ENCODE measurements around the gene PNPLA1. TPM values are rescaled to one million over a fixed set of nuclear protein-coding genes. Genes with fewer than 3 reads are reported as not detected.

PNPLA1 gene
- total RNA-seq, 1 experiment from 2014 or later: 0.10 TPM

- CTCF ChIA-PET: interaction anchor here (1.0 to 1.1 kb wide), 2 partner anchors 8 to 31 kb away, joined by 4 to 5 read pairs; no protein-coding TSS in a partner anchor
These were observed 63.5 kb downstream of the PNPLA1 start for GRCh38 chr6:36333171-36333895.

More at GRCh38 chr6:36333171-36333895, 63.5 kb downstream of the PNPLA1 start:
- Histone ChIP-seq H3K9me3 (ENCODE audit: control insufficient read depth in 1 of 2, insufficient read depth in 1 of 2, low read depth in 1 of 2, low read length in 2 of 2) (no peaks in the 10 kb centered on the region), H3K9me2 (ENCODE audit: insufficient read depth) (no peaks in the 10 kb centered on the region), H3K79me2 (ENCODE audit: insufficient read depth, low read length) (no peaks in the 10 kb centered on the region), H3K27me3 (ENCODE audit: insufficient read depth, low read length) (0 out of 2 replicates have a peak, but pooled peaks cover 6% of the 10 kb centered on the region), H3K27ac (ENCODE audit: low read depth, low read length) (no peak overlapping the region), H4K20me1 (ENCODE audit: insufficient read depth) (no peaks in the 10 kb centered on the region), H2AFZ (ENCODE audit: low read depth, low read length, poor library complexity, severe bottlenecking) (no peak overlapping the region), H3K36me3 (ENCODE audit: control insufficient read depth in 1 of 2, insufficient read depth in 2 of 2, low read length in 2 of 2) (no peaks in the 10 kb centered on the region), H3K4me3 (replicated peaks in 1 of 2; ENCODE audit: low read depth in 1 of 2, low read length in 2 of 2) (no peak overlapping the region), H3K9ac (ENCODE audit: low read length) (no peak overlapping the region), H3K4me1 (ENCODE audit: control insufficient read depth in 1 of 2, insufficient read depth in 2 of 2, low read length in 2 of 2) (no peaks in the 10 kb centered on the region), H3K4me2 (ENCODE audit: low read length) (no peak overlapping the region)
- intact Hi-C loops (cut with micrococcal nuclease): no loop called here
- ATAC-seq (no peak), DNase-seq (ENCODE audit: low read depth, low spot score) (no peak)
- POLR2A ChIA-PET: no interaction called here
- no TSS peak for BruUV-seq (replicated peaks)
- RAD21 ChIA-PET (ENCODE audit: low non-redundant PET in 1 of 2, low total read pairs in 2 of 2, uncharacterized antibody in 2 of 2, unreplicated experiment in 2 of 2): no interaction called here
- TF ChIP-seq SP1 (IDR thresholded peaks at IDR 0.05; ENCODE audit: low read depth) (no peak), FOSL1 (IDR thresholded peaks at IDR 0.05; ENCODE audit: low read depth) (no peak), REST (IDR thresholded peaks at IDR 0.05; ENCODE audit: low read depth) (no peak), ZNF274 (IDR thresholded peaks at IDR 0.05; ENCODE audit: low read depth, low read length) (no peak), SRF (IDR thresholded peaks at IDR 0.05; ENCODE audit: low read depth) (no peak), POLR2AphosphoS5 (IDR thresholded peaks at IDR 0.05; ENCODE audit: low read depth, low read length) (no peak), POLR2A (IDR thresholded peaks at IDR 0.05; ENCODE audit: borderline replicate concordance, extremely low read depth, insufficient read depth, insufficient read length) (no peak), ZBTB33 (IDR thresholded peaks at IDR 0.05; ENCODE audit: extremely low read depth, insufficient replicate concordance, low read length) (no peak), SIN3A (IDR thresholded peaks at IDR 0.05; ENCODE audit: low read depth) (no peak), CTCF (IDR thresholded peaks at IDR 0.05 in 2 of 3, conservative IDR thresholded peaks at IDR 0.05 in 1 of 3; ENCODE audit: borderline replicate concordance in 1 of 3, insufficient read depth in 1 of 3, low read depth in 2 of 3, low read length in 2 of 3) (no peak)

Data from HCT116 (cell line).